Keratinocyte (primary cell): ENCODE measurements around the gene RB1. TPM values are rescaled to one million over a fixed set of nuclear protein-coding genes. Genes with fewer than 3 reads are reported as not detected.

Experiments
- DNase-seq: peaks from one replicate; pipeline ENCODE4 v3.0.0-alpha.2; 2011; ENCODE audit warnings: low read depth, missing footprints, low spot score
- FAIRE-seq: peaks from 2 replicates; lab custom pipeline; 2011; peaks lifted over from hg19 to GRCh38; lab: Jason Lieb, UNC
- H2AFZ ChIP-seq: 2 replicates; pipeline ENCODE4 v1.6.0; 2012; ENCODE audit warnings: low read length, control low read depth, inconsistent platforms; ENCODE audit not compliant: control insufficient read depth
- H3K27ac ChIP-seq: 2 replicates; pipeline ENCODE4 v1.5.1; 2011; ENCODE audit warnings: low read length; ENCODE audit not compliant: control insufficient read depth, insufficient read depth
- H3K27me3 ChIP-seq: 3 replicates; pipeline ENCODE4 v1.6.0; 2011; ENCODE audit warnings: low read length; ENCODE audit not compliant: control insufficient read depth, insufficient read depth; ENCODE audit errors: extremely low read depth
- H3K36me3 ChIP-seq, 2 experiments: 2 replicates in 1 of 2; 3 replicates in 1 of 2; pipeline ENCODE4 v1.5.1; 2011; ENCODE audit warnings: low read length in 2 of 2, mild to moderate bottlenecking in 1 of 2; ENCODE audit not compliant: control insufficient read depth in 2 of 2, insufficient read depth in 2 of 2; ENCODE audit errors: extremely low read depth in 1 of 2
- H3K4me1 ChIP-seq: 3 replicates; pipeline ENCODE4 v1.5.1; 2011; ENCODE audit warnings: low read length; ENCODE audit not compliant: control insufficient read depth, insufficient read depth; ENCODE audit errors: extremely low read depth
- H3K4me2 ChIP-seq: 3 replicates; pipeline ENCODE4 v1.6.0; 2011; ENCODE audit warnings: low read depth, low read length; ENCODE audit not compliant: control insufficient read depth, insufficient read depth; ENCODE audit errors: extremely low read depth
- H3K4me3 ChIP-seq, 3 experiments: fragments of 200-600 bp in 1 of 3; sonication (generic) in 1 of 3; 2 replicates in 2 of 3; 3 replicates in 1 of 3; pipeline ENCODE4 v1.5.1; 2011 to 2016; ENCODE audit warnings: low read length in 3 of 3, mild to moderate bottlenecking in 3 of 3, control low read depth in 2 of 3, inconsistent platforms in 1 of 3, low read depth in 1 of 3, mixed read lengths in 1 of 3, mixed run types in 1 of 3, moderate library complexity in 1 of 3; ENCODE audit not compliant: control insufficient read depth in 2 of 3, insufficient read depth in 2 of 3; ENCODE audit errors: extremely low read depth in 1 of 3
- H3K79me2 ChIP-seq: 2 replicates; pipeline ENCODE4 v1.6.0; 2012; ENCODE audit warnings: low read length; ENCODE audit not compliant: control insufficient read depth, insufficient read depth
- H3K9ac ChIP-seq: 3 replicates; pipeline ENCODE4 v1.6.0; 2011; ENCODE audit warnings: low read length; ENCODE audit not compliant: control insufficient read depth, insufficient read depth; ENCODE audit errors: extremely low read depth
- H3K9me1 ChIP-seq: 3 replicates; pipeline ENCODE4 v1.6.0; 2011; ENCODE audit warnings: low read length; ENCODE audit not compliant: control insufficient read depth, insufficient read depth; ENCODE audit errors: extremely low read depth
- H3K9me3 ChIP-seq: 2 replicates; pipeline ENCODE4 v1.5.1; 2012; ENCODE audit warnings: low read depth, low read length; ENCODE audit not compliant: control insufficient read depth
- H4K20me1 ChIP-seq: 3 replicates; pipeline ENCODE4 v1.6.0; 2011; ENCODE audit warnings: low read length; ENCODE audit not compliant: control insufficient read depth, insufficient read depth; ENCODE audit errors: extremely low read depth
- EZH2 ChIP-seq: IDR thresholded peaks from one replicate; pipeline ENCODE4 v1.6.1; 2012; ENCODE audit warnings: inconsistent platforms, mild to moderate bottlenecking, low read length, moderate library complexity
- dilution Hi-C: fragments of 300-500 bp; cut with MboI; formaldehyde crosslinking; loops from one replicate; pipeline ENCODE4 v1.7.0; 2020; ENCODE audit warnings: low sequenced_read_pairs; ENCODE audit not compliant: extremely low pct_ligation_motif_present
- polyA plus RNA-seq, 5 experiments: library from polyadenylated mRNA; depleted of rRNA in 3 of 5; stranded (reverse) in 3 of 5; stranded (forward) in 1 of 5; unstranded in 1 of 5; fragments of >200 nt; gene quantifications; 1 replicate in 1 of 5; 2 replicates in 3 of 5; 3 replicates in 1 of 5; pipeline versions ENCODE4 v1.2.1 to v1.2.3, GENCODE V29; 2011 to 2012; ENCODE audit warnings: missing spikeins in 2 of 5, low read depth in 1 of 5, low replicate concordance in 1 of 5
- TF ChIP-seq, protein P1 (sequence below), 3 experiments: IDR thresholded peaks in 1 of 3; conservative IDR thresholded peaks in 1 of 3; optimal IDR thresholded peaks in 1 of 3; 2 replicates in 2 of 3; 3 replicates in 1 of 3; pipeline versions ENCODE3 to v1.5.1; 2011; ENCODE audit warnings: low read length in 3 of 3, mild to moderate bottlenecking in 3 of 3, moderate library complexity in 2 of 3, control low read depth in 1 of 3, inconsistent platforms in 1 of 3; ENCODE audit not compliant: insufficient read depth in 2 of 3; ENCODE audit errors: extremely low read depth in 1 of 3

The RB1 gene
- polyA plus RNA-seq, 1 donor (not counting 4 experiments of a cell fraction or from before 2014, with no cell fraction given) = 22.4 TPM

DNA sequence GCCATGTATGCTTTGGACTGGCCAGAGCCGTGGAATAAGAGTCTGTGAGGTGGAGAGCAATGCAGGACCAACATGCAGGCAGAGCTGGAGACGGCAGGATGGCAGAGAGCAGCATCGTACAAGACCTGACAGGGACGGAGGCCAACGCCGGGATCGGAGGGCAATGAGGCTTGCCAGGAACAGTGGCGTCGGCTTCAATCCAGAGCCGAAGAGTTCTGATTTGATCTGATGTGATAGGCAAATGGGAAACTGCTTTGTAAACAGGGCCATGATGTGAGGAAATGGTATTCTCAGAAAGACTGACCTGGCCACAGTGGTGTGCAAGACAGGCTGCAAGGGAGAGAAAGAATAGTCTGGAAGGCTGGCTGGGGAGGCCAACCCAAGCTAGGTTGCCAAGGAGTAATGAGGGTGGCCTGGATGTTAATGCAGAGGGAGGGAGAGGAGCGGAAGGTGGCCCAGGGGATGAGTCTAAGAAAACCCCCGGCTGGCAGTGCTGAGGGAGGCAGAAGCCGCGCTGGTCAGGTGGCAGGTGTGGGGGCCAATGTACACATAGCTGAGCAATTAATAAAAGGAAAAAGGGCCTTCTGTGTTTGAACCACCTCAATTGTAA, 202.6 kb downstream of the RB1 start:
- FAIRE-seq (peak; percentile 58), DNase-seq (no peak)
- no peaks in the 10 kb centered on the region for H3K9me3 ChIP-seq
- TF ChIP-seq, protein P1, sequence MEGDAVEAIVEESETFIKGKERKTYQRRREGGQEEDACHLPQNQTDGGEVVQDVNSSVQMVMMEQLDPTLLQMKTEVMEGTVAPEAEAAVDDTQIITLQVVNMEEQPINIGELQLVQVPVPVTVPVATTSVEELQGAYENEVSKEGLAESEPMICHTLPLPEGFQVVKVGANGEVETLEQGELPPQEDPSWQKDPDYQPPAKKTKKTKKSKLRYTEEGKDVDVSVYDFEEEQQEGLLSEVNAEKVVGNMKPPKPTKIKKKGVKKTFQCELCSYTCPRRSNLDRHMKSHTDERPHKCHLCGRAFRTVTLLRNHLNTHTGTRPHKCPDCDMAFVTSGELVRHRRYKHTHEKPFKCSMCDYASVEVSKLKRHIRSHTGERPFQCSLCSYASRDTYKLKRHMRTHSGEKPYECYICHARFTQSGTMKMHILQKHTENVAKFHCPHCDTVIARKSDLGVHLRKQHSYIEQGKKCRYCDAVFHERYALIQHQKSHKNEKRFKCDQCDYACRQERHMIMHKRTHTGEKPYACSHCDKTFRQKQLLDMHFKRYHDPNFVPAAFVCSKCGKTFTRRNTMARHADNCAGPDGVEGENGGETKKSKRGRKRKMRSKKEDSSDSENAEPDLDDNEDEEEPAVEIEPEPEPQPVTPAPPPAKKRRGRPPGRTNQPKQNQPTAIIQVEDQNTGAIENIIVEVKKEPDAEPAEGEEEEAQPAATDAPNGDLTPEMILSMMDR (optimal IDR thresholded peaks at IDR 0.05 in 1 of 3, IDR thresholded peaks at IDR 0.05 in 1 of 3, conservative IDR thresholded peaks at IDR 0.05 in 1 of 3; ENCODE audit: extremely low read depth in 1 of 3, insufficient read depth in 2 of 3, low read length in 3 of 3) = no peak
- no peak for TF ChIP-seq EZH2
- peaks cover 45% of the 10 kb centered on the region for H3K4me1 ChIP-seq
- no peak overlapping the region for H3K4me3 ChIP-seq
- H2AFZ ChIP-seq = peak overlapping the region; percentile 91
- H3K79me2 ChIP-seq = no peaks in the 10 kb centered on the region
- peak overlapping the region; percentile 96 for H3K27ac ChIP-seq
- peak overlapping the region; percentile 65 for H3K9ac ChIP-seq
- dilution Hi-C loops = no loop called here
- H4K20me1 ChIP-seq = no peaks in the 10 kb centered on the region
- H3K9me1 ChIP-seq = no peaks in the 10 kb centered on the region
- H3K36me3 ChIP-seq = no peaks in the 10 kb centered on the region
- no peaks in the 10 kb centered on the region for H3K27me3 ChIP-seq
- peak overlapping the region; percentile 77 for H3K4me2 ChIP-seq

DNA sequence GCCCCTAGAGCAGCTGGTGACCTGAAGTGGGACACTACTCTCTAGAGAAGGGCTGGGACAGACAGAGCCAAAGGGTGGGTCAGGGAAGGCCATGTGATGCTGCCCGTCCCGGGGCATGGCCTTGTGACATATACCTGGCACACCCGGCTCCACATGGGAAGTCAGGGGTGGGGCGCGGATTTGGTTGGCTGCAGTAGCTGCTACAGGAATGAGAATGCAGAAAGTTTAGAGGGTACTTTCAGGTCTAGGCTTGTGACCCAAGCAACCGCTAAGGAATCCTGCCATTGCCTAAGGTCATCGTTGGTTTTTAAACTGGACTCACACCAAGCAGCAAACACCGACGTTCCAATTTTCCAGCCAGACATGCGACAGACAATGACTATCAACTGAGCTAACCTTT, 203.5 kb downstream of the RB1 start:
- no peaks in the 10 kb centered on the region for H3K79me2 ChIP-seq
- FAIRE-seq (peak; percentile 95), DNase-seq (peak; percentile 78)
- peak overlapping the region in 1 of 3 experiments; percentile 46 for H3K4me3 ChIP-seq
- H3K27me3 ChIP-seq = no peaks in the 10 kb centered on the region
- peak overlapping the region; percentile 77 for H3K4me2 ChIP-seq
- peaks cover 49% of the 10 kb centered on the region for H3K4me1 ChIP-seq
- peak overlapping the region; percentile 96 for H3K27ac ChIP-seq
- H2AFZ ChIP-seq = peak overlapping the region; percentile 91
- no peaks in the 10 kb centered on the region for H3K9me1 ChIP-seq
- H3K36me3 ChIP-seq = no peaks in the 10 kb centered on the region
- peak overlapping the region; percentile 63 for H3K9ac ChIP-seq
- TF ChIP-seq EZH2 = no peak
- TF ChIP-seq, protein P1 (optimal IDR thresholded peaks at IDR 0.05 in 1 of 3, IDR thresholded peaks at IDR 0.05 in 1 of 3, conservative IDR thresholded peaks at IDR 0.05 in 1 of 3; ENCODE audit: extremely low read depth in 1 of 3, insufficient read depth in 2 of 3, low read length in 3 of 3) = no peak
- H3K9me3 ChIP-seq = no peaks in the 10 kb centered on the region
- H4K20me1 ChIP-seq = no peaks in the 10 kb centered on the region
- dilution Hi-C loops = no loop called here
